GM21717 (cell line): Measurements from ENCODE around the gene MACROH2A1.

ENCODE experiments used
- ATAC-seq: cut with Tn5 transposase; IDR thresholded peaks from one replicate; pipeline ENCODE4 v1.9.1; 2021; ENCODE audit warnings: mild to moderate bottlenecking, moderate library complexity; ENCODE audit not compliant: unreplicated experiment

MACROH2A1 gene

GRCh38 chr5:135436951-135437418, 38.0 kb upstream of the MACROH2A1 start:
- ATAC-seq = no peak

GRCh38 chr5:135435467-135436330, 36.7 kb upstream of the MACROH2A1 start:
- no peak for ATAC-seq

- ATAC-seq = no peak
These were observed 35.8 kb upstream of the MACROH2A1 start for GRCh38 chr5:135434591-135435466.

DNA sequence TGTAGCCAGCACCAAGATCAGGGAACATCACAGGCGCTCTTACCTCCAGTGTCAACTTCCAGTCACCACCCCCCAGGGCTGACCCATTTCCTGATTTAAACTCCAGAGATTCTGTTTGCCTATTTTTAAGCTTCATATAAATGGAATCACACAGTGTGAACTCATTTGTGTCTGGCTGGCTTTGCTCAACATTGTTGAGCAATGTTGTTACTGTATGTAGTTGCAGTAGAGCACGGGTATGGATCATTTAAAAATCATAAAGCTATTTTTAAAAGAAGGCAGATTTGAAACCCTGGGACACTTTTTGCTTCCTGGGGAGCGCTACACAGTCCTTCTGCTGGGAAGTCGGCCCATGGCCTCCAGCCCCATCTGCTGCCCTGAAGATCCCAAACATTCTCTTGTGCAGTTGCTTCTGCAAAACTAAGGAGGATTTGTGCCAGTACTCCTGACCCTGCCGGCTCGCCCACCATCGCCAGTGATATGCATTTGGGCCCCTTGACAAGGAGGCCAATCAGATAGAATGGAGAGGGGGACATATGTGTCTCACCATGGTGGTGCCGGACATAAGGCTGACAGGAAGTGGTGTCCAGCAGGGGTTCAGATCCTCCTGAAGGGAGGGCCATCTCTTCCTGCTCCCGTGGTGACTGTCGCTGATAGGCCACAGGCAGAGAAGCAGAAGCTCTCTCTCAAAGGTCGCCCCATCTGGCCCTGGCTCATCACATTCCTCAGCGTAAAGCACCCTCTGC, 34.8 kb upstream of the MACROH2A1 start:
- no peak for ATAC-seq

DNA sequence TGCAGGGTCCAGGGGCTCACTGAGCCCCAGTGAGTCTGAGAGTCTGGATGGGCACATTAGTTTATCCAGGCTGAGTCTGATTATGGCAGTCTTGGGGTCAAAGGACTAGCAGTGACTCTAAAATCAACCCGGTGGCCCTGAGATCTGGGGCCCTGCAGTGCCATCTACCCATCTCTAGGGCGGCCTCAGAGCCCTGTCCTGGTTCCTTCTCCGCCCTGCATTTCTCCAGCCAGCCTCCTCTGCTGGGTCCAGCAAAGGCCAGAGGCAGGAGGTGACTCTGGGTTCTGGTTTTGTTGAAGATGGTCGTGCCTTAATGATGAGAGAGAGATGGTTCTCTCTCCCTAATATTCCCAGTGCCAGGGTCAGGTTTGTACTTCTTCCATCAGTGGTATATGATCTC, 33.1 kb upstream of the MACROH2A1 start:
- no peak for ATAC-seq

- no peak for ATAC-seq
These were observed 31.1 kb upstream of the MACROH2A1 start for GRCh38 chr5:135430135-135430437.

DNA sequence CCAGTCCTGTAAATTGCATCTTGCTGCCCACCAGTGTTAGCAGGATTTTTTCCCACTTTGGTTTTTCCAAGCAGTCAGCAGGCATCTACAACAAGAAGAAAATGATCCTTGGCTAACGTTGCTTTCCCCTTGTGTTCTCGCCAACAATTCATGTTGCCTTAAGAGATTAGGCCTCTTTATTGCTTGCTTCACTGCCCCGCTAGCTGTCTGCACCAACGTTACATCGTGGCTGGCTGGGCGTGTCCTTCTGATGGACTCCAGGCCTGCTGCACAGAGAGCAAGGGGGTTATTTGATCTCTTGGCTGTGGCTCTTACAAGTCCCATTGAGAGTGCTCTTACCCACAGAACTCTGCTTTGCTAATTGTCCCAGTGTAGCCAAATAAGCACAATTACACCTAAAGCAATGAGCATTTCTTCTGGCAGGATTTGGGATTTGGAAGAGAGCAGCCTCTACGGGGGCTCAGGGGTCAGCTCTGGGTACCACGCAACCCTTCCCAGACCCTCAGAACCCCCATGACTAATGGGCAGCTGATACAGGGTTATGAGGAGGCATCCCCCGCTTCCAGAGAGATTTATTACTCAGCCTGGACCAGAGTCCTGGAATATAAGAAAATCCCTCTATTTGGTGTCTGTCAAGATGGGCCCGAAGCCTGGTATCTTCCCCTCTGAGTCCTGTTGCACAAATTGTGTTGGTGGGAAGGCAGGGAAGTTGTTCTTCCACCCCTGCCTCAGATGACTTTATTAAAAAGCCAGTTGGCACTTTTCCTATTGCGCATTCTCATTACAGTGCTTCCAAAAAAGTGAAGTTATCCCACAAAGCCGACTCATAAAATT, 30.5 kb upstream of the MACROH2A1 start:
- ATAC-seq = no peak

DNA sequence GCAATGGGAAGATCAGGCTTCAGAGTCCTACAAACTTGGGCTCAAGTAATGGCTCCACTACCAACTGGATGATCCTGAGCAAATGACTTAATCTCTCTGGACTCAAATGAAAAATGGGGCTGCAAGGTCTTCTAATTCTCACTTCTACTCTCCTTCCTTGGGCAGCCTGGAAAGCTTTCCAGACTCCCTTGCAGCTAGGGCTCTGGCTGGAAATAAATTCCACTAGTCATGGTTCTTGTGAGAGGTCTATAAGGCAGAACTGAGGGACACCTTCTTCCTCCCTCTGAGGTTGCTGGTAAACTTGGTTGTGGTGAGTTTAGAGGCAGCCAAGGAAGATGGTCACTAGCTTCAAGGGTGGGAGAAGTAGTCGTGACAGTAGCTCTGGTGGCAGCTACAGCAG, 29.6 kb upstream of the MACROH2A1 start:
- no peak for ATAC-seq

GRCh38 chr5:135426102-135427082, 27.4 kb upstream of the MACROH2A1 start:
- peak; percentile 84 for ATAC-seq

DNA sequence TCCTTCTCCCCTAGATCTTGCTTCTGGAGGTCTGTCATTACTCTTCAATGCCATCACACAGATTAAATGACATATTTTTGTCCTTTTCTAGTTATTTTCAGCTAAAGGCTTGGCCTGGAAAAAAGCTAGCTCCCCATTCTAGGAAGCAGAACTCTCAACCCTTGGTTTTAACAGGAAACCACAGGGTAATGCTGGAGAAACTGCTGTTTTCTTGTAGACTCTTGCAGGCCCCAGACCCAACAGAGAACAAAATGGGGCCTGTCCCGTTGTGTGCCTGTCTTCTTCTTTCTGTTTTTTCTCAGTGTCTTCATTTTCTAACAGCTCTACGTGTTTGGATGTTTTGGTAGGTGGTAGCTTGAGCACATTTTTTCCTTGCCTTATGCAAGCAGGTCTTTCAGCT, 26.6 kb upstream of the MACROH2A1 start:
- no peak for ATAC-seq

- ATAC-seq = no peak
These were observed 24.8 kb upstream of the MACROH2A1 start for GRCh38 chr5:135423846-135424168.

- ATAC-seq = no peak
These were observed 24.3 kb upstream of the MACROH2A1 start for GRCh38 chr5:135423146-135423845.

GRCh38 chr5:135422419-135422818, 23.4 kb upstream of the MACROH2A1 start:
- ATAC-seq = no peak

GRCh38 chr5:135417083-135417482, 18.1 kb upstream of the MACROH2A1 start:
- ATAC-seq = no peak

GRCh38 chr5:135405082-135405481, 6.1 kb upstream of the MACROH2A1 start:
- ATAC-seq = no peak

DNA sequence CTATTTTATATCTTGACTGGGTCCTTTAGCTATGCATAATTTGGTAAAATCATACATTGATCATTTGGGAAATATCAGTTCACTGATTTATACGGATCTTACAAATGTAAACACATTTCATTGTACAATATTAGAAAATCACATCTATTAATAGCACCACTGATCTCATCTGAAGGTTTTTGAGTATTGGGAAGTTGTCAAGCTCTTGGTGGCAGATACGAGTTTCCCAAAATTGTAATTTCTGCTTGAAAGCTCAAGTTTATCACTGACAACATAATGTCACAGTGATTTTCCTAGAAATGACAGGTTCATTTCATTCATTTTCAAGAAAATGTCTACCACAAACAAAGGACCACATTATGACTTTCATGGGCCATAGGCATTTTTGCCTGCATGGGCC, 3.0 kb upstream of the MACROH2A1 start:
- no peak for ATAC-seq

DNA sequence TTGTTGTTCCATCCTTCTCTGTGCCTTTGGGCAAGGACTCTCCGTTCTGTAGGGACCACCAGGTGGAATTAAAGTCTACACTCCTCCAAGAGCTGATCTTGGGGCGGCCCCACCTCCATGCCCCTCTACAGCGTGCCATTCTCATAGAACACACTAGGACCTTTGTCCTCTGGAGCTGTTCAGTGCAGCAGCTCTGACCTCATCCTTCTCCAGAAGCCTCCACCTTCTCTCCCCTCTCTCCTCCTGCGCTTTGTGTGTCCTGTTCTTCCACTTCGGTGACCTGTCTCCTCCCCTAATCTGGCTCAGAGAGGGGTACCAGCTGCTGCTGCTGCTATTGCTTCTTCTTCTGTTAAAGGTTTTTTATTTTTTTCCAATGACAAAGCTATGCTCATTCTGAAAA, 1.8 kb upstream of the MACROH2A1 start:
- ATAC-seq = no peak

- ATAC-seq = no peak
These were observed 937 bp upstream of the MACROH2A1 start for GRCh38 chr5:135399794-135400542.
